Fibroblast of pulmonary artery (primary cell): ENCODE measurements around the gene CAPSL.
A peak's percentile ranks its signal among the peaks of the same experiment; 100 is the strongest.
"Not testable (repeated sequence)": the region's sequence is repeated elsewhere in the genome, so short reads cannot be mapped to it uniquely, and the experiment has no call there.

Source experiments
- DNase-seq: peaks from one replicate; pipeline ENCODE4 v3.0.0-alpha.2; 2010; ENCODE audit warnings: low read depth
- H3K4me3 ChIP-seq: replicated peaks from 2 replicates; pipeline ENCODE4 v1.5.1; 2011; ENCODE audit warnings: low read depth, mild to moderate bottlenecking, control low read depth, low read length, moderate library complexity
- CTCF ChIP-seq: IDR thresholded peaks from 2 replicates; pipeline ENCODE4 v1.5.1; 2011; ENCODE audit warnings: mild to moderate bottlenecking, control low read depth, low read length, inconsistent platforms; ENCODE audit errors: missing control alignments

CAPSL gene

GRCh38 chr5:35862126-35862525 lies 76.3 kb downstream of the CAPSL start:
- DNase-seq: no peak
- no peak overlapping the region for H3K4me3 ChIP-seq
- no peak for TF ChIP-seq CTCF

- no peak for TF ChIP-seq CTCF
- DNase-seq: no peak
- H3K4me3 ChIP-seq: no peak overlapping the region
These were observed 76.7 kb downstream of the CAPSL start for GRCh38 chr5:35861718-35862117.

- TF ChIP-seq CTCF: no peak
- H3K4me3 ChIP-seq: no peak overlapping the region
- no peak for DNase-seq
These were observed 77.7 kb downstream of the CAPSL start for GRCh38 chr5:35860686-35861085.

- peak; percentile 19 for DNase-seq
- no peak overlapping the region for H3K4me3 ChIP-seq
- TF ChIP-seq CTCF: no peak
These were observed 79.2 kb downstream of the CAPSL start for GRCh38 chr5:35859101-35859661.

GRCh38 chr5:35857606-35858205 lies 80.7 kb downstream of the CAPSL start:
- no peak overlapping the region for H3K4me3 ChIP-seq
- DNase-seq: peak; percentile 55

GRCh38 chr5:35856765-35857351 lies 81.6 kb downstream of the CAPSL start, which contains the start of gene IL7R:
TSS of gene IL7R (plus strand) at chr5:35856891. CDS start at chr5:35856978, 87 bp downstream.
- DNase-seq: peak; percentile 36
- no peak for TF ChIP-seq CTCF
- no peak within 1 kb of the TSS for H3K4me3 ChIP-seq

More at GRCh38 chr5:35857606-35858205, 80.7 kb downstream of the CAPSL start:
- no peak for TF ChIP-seq CTCF

- H3K4me3 ChIP-seq, DNase-seq: not testable (repeated sequence)
These were observed 82.1 kb downstream of the CAPSL start for GRCh38 chr5:35856186-35856764.
